Caco-2 (cell line): ENCODE measurements around the gene KIAA1958. TPM values are rescaled to one million over a fixed set of nuclear protein-coding genes. Genes with fewer than 3 reads are reported as not detected.

Experiments used
- BruUV-seq: library from RNA; stranded (reverse); fragments of 400-500 nt; replicated peaks from 2 replicates; lab custom pipeline; 2021; lab: Mats Ljungman, UMichigan
- CTCF ChIA-PET: fragments of 300-600 bp; sonication (Branson Sonifier 250); formaldehyde crosslinking; loops from one replicate; lab custom pipeline; 2022; ENCODE audit warnings: antibody characterized with exemption; lab: Charles Lee
- POLR2A ChIA-PET: fragments of 300-600 bp; sonication (Branson Sonifier 250); formaldehyde crosslinking; loops from one replicate; lab custom pipeline; 2022; ENCODE audit warnings: antibody characterized with exemption; lab: Charles Lee
- DNase-seq, 2 experiments: peaks; one replicate each; pipeline versions ENCODE4 v3.0.0 to v3.0.0-alpha.2; 2020 to 2022
- H3K27me3 ChIP-seq: replicated peaks from 2 replicates; pipeline ENCODE4 v1.6.0; 2011; ENCODE audit warnings: low read length; ENCODE audit not compliant: control insufficient read depth, insufficient read depth
- H3K36me3 ChIP-seq: 2 replicates; pipeline ENCODE4 v1.5.1; 2011; ENCODE audit warnings: low read length; ENCODE audit not compliant: control insufficient read depth, insufficient read depth
- H3K4me1 ChIP-seq: fragments of 250-450 bp; sonication (Bioruptor Pico); 2 replicates; pipeline ENCODE4 v1.5.1; 2020; ENCODE audit warnings: mild to moderate bottlenecking
- H3K4me3 ChIP-seq: 2 replicates; pipeline ENCODE4 v1.5.1; 2011; ENCODE audit warnings: low read depth, mild to moderate bottlenecking, control low read depth, low read length
- H3K9me3 ChIP-seq: fragments of 250-450 bp; sonication (Bioruptor Pico); 2 replicates; pipeline ENCODE4 v1.5.1; 2020; ENCODE audit warnings: mild to moderate bottlenecking, moderate library complexity
- H3K27ac Mint-ChIP-seq: one replicate; pipeline ENCODE4 v1.8.0; 2022; ENCODE audit warnings: mixed read lengths; ENCODE audit not compliant: unreplicated experiment
- H3K27me3 Mint-ChIP-seq: one replicate; pipeline ENCODE4 v1.8.0; 2022; ENCODE audit warnings: mixed read lengths; ENCODE audit not compliant: insufficient read depth, unreplicated experiment
- H3K36me3 Mint-ChIP-seq: one replicate; pipeline ENCODE4 v1.8.0; 2022; ENCODE audit warnings: mild to moderate bottlenecking, mixed read lengths; ENCODE audit not compliant: insufficient read depth, unreplicated experiment
- H3K4me1 Mint-ChIP-seq: one replicate; pipeline ENCODE4 v1.8.0; 2022; ENCODE audit warnings: low read depth, mixed read lengths; ENCODE audit not compliant: unreplicated experiment
- H3K4me3 Mint-ChIP-seq: one replicate; pipeline ENCODE4 v1.8.0; 2022; ENCODE audit warnings: mild to moderate bottlenecking, moderate library complexity, mixed read lengths; ENCODE audit not compliant: unreplicated experiment
- H3K9me3 Mint-ChIP-seq: one replicate; pipeline ENCODE4 v1.8.0; 2022; ENCODE audit warnings: mixed read lengths; ENCODE audit not compliant: unreplicated experiment
- intact Hi-C: fragments of 100-400 bp; cut with micrococcal nuclease; formaldehyde crosslinking; loops from one replicate; pipeline ENCODE4 v1.10.0; 2022; ENCODE audit not compliant: unreplicated experiment
- total RNA-seq: library from RNA; stranded (reverse); gene quantifications from 2 replicates; pipeline ENCODE4 v1.2.3, GENCODE V29; 2022
- TF ChIP-seq, protein P1 (sequence below), 2 experiments: fragments of 200-600 bp in 1 of 2; IDR thresholded peaks; 1 replicate in 1 of 2; 2 replicates in 1 of 2; pipeline versions ENCODE4 v1.5.1 to v1.8.0; 2011 to 2022; ENCODE audit warnings: antibody characterized with exemption in 1 of 2, control low read depth in 1 of 2, inconsistent platforms in 1 of 2, low read depth in 1 of 2, low read length in 1 of 2, mild to moderate bottlenecking in 1 of 2, moderate library complexity in 1 of 2; ENCODE audit not compliant: insufficient read depth in 1 of 2, severe bottlenecking in 1 of 2, unreplicated experiment in 1 of 2

The KIAA1958 gene
- total RNA-seq, 1 experiment from 2014 or later: 20.0 TPM

- no peak overlapping the region for H3K4me3 Mint-ChIP-seq
- no peaks in the 10 kb centered on the region for H3K27me3 Mint-ChIP-seq
- CTCF ChIA-PET: no interaction called here
- H3K36me3 Mint-ChIP-seq: no peaks in the 10 kb centered on the region
- Histone ChIP-seq H3K4me1 (no peaks in the 10 kb centered on the region), H3K9me3 (no peaks in the 10 kb centered on the region), H3K27me3 (no peaks in the 10 kb centered on the region), H3K4me3 (no peak overlapping the region), H3K36me3 (no peaks in the 10 kb centered on the region)
- POLR2A ChIA-PET: no interaction called here
- intact Hi-C loops: no loop called here
- H3K9me3 Mint-ChIP-seq: no peaks in the 10 kb centered on the region
- BruUV-seq: no TSS peak
- TF ChIP-seq, protein P1, sequence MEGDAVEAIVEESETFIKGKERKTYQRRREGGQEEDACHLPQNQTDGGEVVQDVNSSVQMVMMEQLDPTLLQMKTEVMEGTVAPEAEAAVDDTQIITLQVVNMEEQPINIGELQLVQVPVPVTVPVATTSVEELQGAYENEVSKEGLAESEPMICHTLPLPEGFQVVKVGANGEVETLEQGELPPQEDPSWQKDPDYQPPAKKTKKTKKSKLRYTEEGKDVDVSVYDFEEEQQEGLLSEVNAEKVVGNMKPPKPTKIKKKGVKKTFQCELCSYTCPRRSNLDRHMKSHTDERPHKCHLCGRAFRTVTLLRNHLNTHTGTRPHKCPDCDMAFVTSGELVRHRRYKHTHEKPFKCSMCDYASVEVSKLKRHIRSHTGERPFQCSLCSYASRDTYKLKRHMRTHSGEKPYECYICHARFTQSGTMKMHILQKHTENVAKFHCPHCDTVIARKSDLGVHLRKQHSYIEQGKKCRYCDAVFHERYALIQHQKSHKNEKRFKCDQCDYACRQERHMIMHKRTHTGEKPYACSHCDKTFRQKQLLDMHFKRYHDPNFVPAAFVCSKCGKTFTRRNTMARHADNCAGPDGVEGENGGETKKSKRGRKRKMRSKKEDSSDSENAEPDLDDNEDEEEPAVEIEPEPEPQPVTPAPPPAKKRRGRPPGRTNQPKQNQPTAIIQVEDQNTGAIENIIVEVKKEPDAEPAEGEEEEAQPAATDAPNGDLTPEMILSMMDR (IDR thresholded peaks at IDR 0.05; ENCODE audit: insufficient read depth in 1 of 2, low read depth in 1 of 2, low read length in 1 of 2, severe bottlenecking in 1 of 2, unreplicated experiment in 1 of 2): no peak
- no peak overlapping the region for H3K27ac Mint-ChIP-seq
- DNase-seq: no peak
- H3K4me1 Mint-ChIP-seq: no peaks in the 10 kb centered on the region
These were observed 119.5 kb downstream of the KIAA1958 start for GRCh38 chr9:112605963-112606699.

DNA sequence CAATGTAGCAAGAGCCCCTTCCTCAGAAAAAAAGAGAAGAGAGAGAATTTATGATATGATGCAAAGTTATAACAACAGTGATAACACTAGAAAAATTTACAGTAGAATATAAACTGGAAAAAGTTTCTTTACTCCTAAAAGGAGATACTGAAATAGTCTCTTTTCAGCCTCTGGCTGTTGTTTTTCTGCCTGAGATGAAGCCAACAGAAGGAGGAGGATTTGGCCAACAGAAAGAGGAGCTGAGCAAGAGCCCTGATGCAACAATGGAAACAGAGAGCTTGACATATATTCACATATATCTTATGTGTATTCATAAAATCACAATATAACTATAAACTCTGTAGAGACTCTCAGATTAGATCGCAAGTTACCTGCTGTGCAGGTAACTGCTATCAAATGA lies 122.2 kb downstream of the KIAA1958 start:
- Mint-ChIP-seq H3K36me3 (no peaks in the 10 kb centered on the region), H3K27ac (no peak overlapping the region), H3K4me3 (no peak overlapping the region), H3K9me3 (no peaks in the 10 kb centered on the region), H3K4me1 (no peaks in the 10 kb centered on the region), H3K27me3 (no peaks in the 10 kb centered on the region)
- POLR2A ChIA-PET: no interaction called here
- DNase-seq: no peak
- Histone ChIP-seq H3K27me3 (no peaks in the 10 kb centered on the region), H3K4me3 (no peak overlapping the region), H3K9me3 (no peaks in the 10 kb centered on the region), H3K36me3 (no peaks in the 10 kb centered on the region), H3K4me1 (no peaks in the 10 kb centered on the region)
- BruUV-seq: no TSS peak
- TF ChIP-seq, protein P1 (IDR thresholded peaks at IDR 0.05; ENCODE audit: insufficient read depth in 1 of 2, low read depth in 1 of 2, low read length in 1 of 2, severe bottlenecking in 1 of 2, unreplicated experiment in 1 of 2): no peak
- CTCF ChIA-PET: no interaction called here
- intact Hi-C loops: no loop called here

- H3K9me3 Mint-ChIP-seq: no peaks in the 10 kb centered on the region
- ChIA-PET POLR2A (interaction anchor here (0.7 kb wide), 1 partner anchor 18 kb away, joined by 3 read pairs; no protein-coding TSS in a partner anchor), CTCF (no interaction called here)
- H3K4me1 Mint-ChIP-seq: no peaks in the 10 kb centered on the region
- no peaks in the 10 kb centered on the region for H3K36me3 ChIP-seq
- no peaks in the 10 kb centered on the region for H3K9me3 ChIP-seq
- no peaks in the 10 kb centered on the region for H3K27me3 Mint-ChIP-seq
- no peak overlapping the region for H3K4me3 ChIP-seq
- intact Hi-C loops: no loop called here
- H3K27ac Mint-ChIP-seq: no peak overlapping the region
- BruUV-seq: no TSS peak
- peaks cover 6% of the 10 kb centered on the region for H3K4me1 ChIP-seq
- no peaks in the 10 kb centered on the region for H3K36me3 Mint-ChIP-seq
- H3K27me3 ChIP-seq: no peaks in the 10 kb centered on the region
- DNase-seq: no peak
- no peak overlapping the region for H3K4me3 Mint-ChIP-seq
- TF ChIP-seq, protein P1 (IDR thresholded peaks at IDR 0.05; ENCODE audit: insufficient read depth in 1 of 2, low read depth in 1 of 2, low read length in 1 of 2, severe bottlenecking in 1 of 2, unreplicated experiment in 1 of 2): no peak
These were observed 129.1 kb downstream of the KIAA1958 start for GRCh38 chr9:112615584-112616266.
